H1 (cell line): ENCODE data around the gene SOSTDC1. TPM values are rescaled to one million over a fixed set of nuclear protein-coding genes. Genes with fewer than 3 reads are reported as not detected.

Experiments
- CTCF ChIA-PET: fragments of 300-600 bp; sonication (Branson Sonifier 250); formaldehyde crosslinking; loops from one replicate; lab custom pipeline; 2021; ENCODE audit not compliant: partially characterized antibody; lab: Charles Lee
- POLR2A ChIA-PET: fragments of 300-600 bp; sonication (Branson Sonifier 250); formaldehyde crosslinking; loops from one replicate; lab custom pipeline; 2021; ENCODE audit warnings: inconsistent platforms; ENCODE audit not compliant: partially characterized antibody; lab: Charles Lee
- DNase-seq, 2 experiments: peaks; one replicate each; pipeline versions ENCODE4 v3.0.0 to v3.0.0-alpha.2; 2010 to 2022; ENCODE audit warnings: low spot score in 2 of 2, low read depth in 1 of 2, mixed read lengths in 1 of 2
- FAIRE-seq: peaks from 2 replicates; lab custom pipeline; 2011; peaks lifted over from hg19 to GRCh38; lab: Jason Lieb, UNC
- H2AFZ ChIP-seq: 2 replicates; pipeline ENCODE4 v1.8.1; 2012; ENCODE audit warnings: low read length, inconsistent platforms
- H2AK5ac ChIP-seq: 2 replicates; pipeline ENCODE4 v1.6.1; 2013; ENCODE audit warnings: low read depth, low read length
- H2BK120ac ChIP-seq: replicated peaks from 2 replicates; pipeline ENCODE3; 2013; ENCODE audit warnings: low read depth, low read length, inconsistent platforms
- H2BK12ac ChIP-seq: 2 replicates; pipeline ENCODE4 v1.6.1; 2013; ENCODE audit warnings: low read depth, low read length
- H2BK15ac ChIP-seq: 2 replicates; pipeline ENCODE4 v1.6.1; 2013; ENCODE audit warnings: low read length
- H2BK20ac ChIP-seq: 2 replicates; pipeline ENCODE4 v1.6.1; 2013; ENCODE audit warnings: low read length
- H2BK5ac ChIP-seq: 2 replicates; pipeline ENCODE4 v1.6.1; 2013; ENCODE audit warnings: low read depth, low read length
- H3K14ac ChIP-seq: 2 replicates; pipeline ENCODE4 v1.6.1; 2013; ENCODE audit warnings: inconsistent platforms; ENCODE audit not compliant: insufficient read length
- H3K18ac ChIP-seq: 2 replicates; pipeline ENCODE4 v1.6.1; 2013; ENCODE audit warnings: low read length; ENCODE audit errors: extremely low read depth
- H3K23ac ChIP-seq: 2 replicates; pipeline ENCODE4 v1.6.1; 2013; ENCODE audit warnings: inconsistent platforms; ENCODE audit not compliant: insufficient read length
- H3K23me2 ChIP-seq: 2 replicates; pipeline ENCODE4 v1.6.1; 2013; ENCODE audit warnings: low read depth, low read length
- H3K27ac ChIP-seq: 2 replicates; pipeline ENCODE4 v1.6.1; 2011; ENCODE audit warnings: low read depth, low read length, inconsistent platforms
- H3K27me3 ChIP-seq, 4 experiments: replicated peaks in 1 of 4; 1 replicate in 1 of 4; 2 replicates in 3 of 4; pipeline versions ENCODE4 v1.6.1 to v1.8.1; 2011 to 2013; ENCODE audit warnings: low read length in 3 of 4, mild to moderate bottlenecking in 3 of 4, inconsistent platforms in 2 of 4, mixed read lengths in 2 of 4, moderate library complexity in 1 of 4; ENCODE audit not compliant: control insufficient read depth in 3 of 4, insufficient read depth in 3 of 4; ENCODE audit errors: extremely low read depth in 1 of 4
- H3K36me3 ChIP-seq, 4 experiments: 2 replicates each; pipeline versions ENCODE4 v1.6.1 to v1.8.1; 2011 to 2013; ENCODE audit warnings: mild to moderate bottlenecking in 4 of 4, low read length in 3 of 4, moderate library complexity in 2 of 4, control low read depth in 1 of 4, inconsistent platforms in 1 of 4; ENCODE audit not compliant: insufficient read depth in 4 of 4, control insufficient read depth in 2 of 4
- H3K4ac ChIP-seq: replicated peaks from 2 replicates; pipeline ENCODE3; 2013; ENCODE audit warnings: low read length, low read depth, mixed read lengths, inconsistent platforms; ENCODE audit not compliant: insufficient read length
- H3K4me1 ChIP-seq, 4 experiments: replicated peaks in 1 of 4; 1 replicate in 1 of 4; 2 replicates in 3 of 4; pipeline versions ENCODE4 v1.6.1 to v1.8.1; 2011 to 2013; ENCODE audit warnings: low read length in 3 of 4, inconsistent platforms in 2 of 4, mixed read lengths in 1 of 4; ENCODE audit not compliant: insufficient read depth in 4 of 4, control insufficient read depth in 3 of 4
- H3K4me2 ChIP-seq, 2 experiments: 2 replicates each; pipeline versions ENCODE4 v1.6.1 to v1.8.1; 2011 to 2013; ENCODE audit warnings: low read depth in 2 of 2, low read length in 2 of 2, control low read depth in 1 of 2, inconsistent platforms in 1 of 2, mild to moderate bottlenecking in 1 of 2; ENCODE audit not compliant: insufficient read depth in 1 of 2
- H3K4me3 ChIP-seq, 4 experiments: fragments of 200-600, 300-600 bp in 1 of 4; sonication (generic), shearing (Covaris generic), sonication (Bioruptor Twin) in 1 of 4; 2 replicates each; pipeline versions ENCODE4 v1.5.1 to v1.8.1; 2011 to 2016; ENCODE audit warnings: low read length in 4 of 4, low read depth in 3 of 4, control low read depth in 2 of 4, inconsistent platforms in 2 of 4, mild to moderate bottlenecking in 2 of 4, mixed read lengths in 1 of 4, moderate library complexity in 1 of 4; ENCODE audit not compliant: insufficient read depth in 2 of 4; ENCODE audit errors: extremely low read depth in 1 of 4
- H3K56ac ChIP-seq: replicated peaks from 2 replicates; pipeline ENCODE3; 2013; ENCODE audit warnings: low read depth, mild to moderate bottlenecking, mixed read lengths, low read length, inconsistent platforms; ENCODE audit not compliant: insufficient read length
- H3K79me1 ChIP-seq: 2 replicates; pipeline ENCODE4 v1.6.1; 2013; ENCODE audit warnings: low read depth, low read length, control low read depth
- H3K79me2 ChIP-seq, 2 experiments: 2 replicates each; pipeline versions ENCODE4 v1.6.1 to v1.8.1; 2012 to 2013; ENCODE audit warnings: low read length in 2 of 2, mild to moderate bottlenecking in 2 of 2, inconsistent platforms in 1 of 2; ENCODE audit not compliant: insufficient read depth in 2 of 2, control insufficient read depth in 1 of 2
- H3K9ac ChIP-seq, 4 experiments: replicated peaks in 1 of 4; 1 replicate in 1 of 4; 2 replicates in 3 of 4; pipeline versions ENCODE4 v1.6.1 to v1.8.1; 2011 to 2013; ENCODE audit warnings: low read depth in 3 of 4, low read length in 3 of 4, control low read depth in 2 of 4, mild to moderate bottlenecking in 2 of 4, moderate library complexity in 2 of 4, inconsistent platforms in 1 of 4; ENCODE audit errors: extremely low read depth in 1 of 4
- H3K9me3 ChIP-seq, 2 experiments: 2 replicates each; pipeline versions ENCODE4 v1.6.1 to v1.8.1; 2012 to 2013; ENCODE audit warnings: mild to moderate bottlenecking in 2 of 2, moderate library complexity in 2 of 2, control low read depth in 1 of 2, inconsistent platforms in 1 of 2, low read depth in 1 of 2, low read length in 1 of 2, mixed read lengths in 1 of 2; ENCODE audit not compliant: insufficient read depth in 2 of 2
- H4K20me1 ChIP-seq, 2 experiments: replicated peaks in 1 of 2; 2 replicates each; pipeline versions ENCODE3 to v1.8.1; 2011 to 2013; ENCODE audit warnings: inconsistent platforms in 2 of 2, low read length in 2 of 2, mild to moderate bottlenecking in 1 of 2; ENCODE audit not compliant: insufficient read depth in 2 of 2, control insufficient read depth in 1 of 2
- H4K5ac ChIP-seq: 2 replicates; pipeline ENCODE4 v1.6.1; 2013; ENCODE audit warnings: low read length, low read depth, mixed read lengths, inconsistent platforms; ENCODE audit not compliant: insufficient read length
- H4K8ac ChIP-seq: 2 replicates; pipeline ENCODE4 v1.8.0; 2013; ENCODE audit warnings: mild to moderate bottlenecking, moderate library complexity, low read length, inconsistent platforms; ENCODE audit not compliant: insufficient read depth; ENCODE audit errors: extremely low read depth
- H4K91ac ChIP-seq: replicated peaks from 2 replicates; pipeline ENCODE3; 2013; ENCODE audit warnings: low read length, mixed read lengths, inconsistent platforms; ENCODE audit not compliant: insufficient read length
- CBX5 ChIP-seq: fragments of 300-800, 300-1000 bp; sonication (generic); IDR thresholded peaks from 2 replicates; pipeline ENCODE4 v1.7.1; 2016; ENCODE audit warnings: antibody characterized with exemption, low read length, low read depth
- CREB1 ChIP-seq: IDR thresholded peaks from 2 replicates; pipeline ENCODE4 v1.6.1; 2012; ENCODE audit warnings: inconsistent platforms
- GTF2F1 ChIP-seq: IDR thresholded peaks from 2 replicates; pipeline ENCODE4 v1.6.1; 2012; ENCODE audit warnings: low read depth, low read length, improper control_type of control experiment, borderline replicate concordance
- KDM5A ChIP-seq: fragments of 200-600 bp; IDR thresholded peaks from 2 replicates; pipeline ENCODE4 v1.7.1; 2012; ENCODE audit warnings: mild to moderate bottlenecking, low read length, inconsistent platforms, mixed read lengths
- WGBS, 2 experiments: shearing (Covaris generic) in 1 of 2; methylation state at CpG; one replicate each; pipeline versions ENCODE4 v1.1.6 to v1.1.7; 2013 to 2015; ENCODE audit warnings: low lambda C conversion rate in 2 of 2, mixed read lengths in 2 of 2, inconsistent platforms in 1 of 2, low coverage in 1 of 2, missing lambda C conversion rate in 1 of 2; ENCODE audit not compliant: insufficient replicate concordance in 2 of 2, insufficient coverage in 1 of 2, insufficient read length in 1 of 2; ENCODE audit errors: extremely low coverage in 1 of 2, missing lambda C conversion rate in 1 of 2; 5-methylcytosine and 5-hydroxymethylcytosine counted together
- polyA plus RNA-seq, 7 experiments: library from polyadenylated mRNA; depleted of rRNA in 3 of 7; stranded (reverse) in 5 of 7; unstranded in 2 of 7; fragments of >200 nt in 5 of 7; fragments of 200-250 nt in 2 of 7; gene quantifications; 1 replicate in 5 of 7; 2 replicates in 1 of 7; 4 replicates in 1 of 7; pipeline versions ENCODE4 v1.2.1 to v1.2.3, GENCODE V29; 2011 to 2013; ENCODE audit warnings: missing spikeins in 2 of 7, mixed read lengths in 2 of 7
- total RNA-seq: library from RNA; stranded (reverse); fragmentation: NEBNext Ultra II Directional; extraction: Animal tissue kit (Norgen Biotek cat#: 25700); gene quantifications from 2 replicates; pipeline ENCODE4 v1.2.1, GENCODE V29; 2021
- TF ChIP-seq, protein P1 (sequence below): IDR thresholded peaks from 2 replicates; pipeline ENCODE4 v1.6.1; 2011; ENCODE audit warnings: low read length, improper control_type of control experiment
- TF ChIP-seq, protein P2 (sequence below): IDR thresholded peaks from 2 replicates; pipeline ENCODE4 v1.6.1; 2012; ENCODE audit warnings: inconsistent platforms

The SOSTDC1 gene
- total and polyA plus RNA-seq, 2 of the 8 experiments (the other 6 are each of a cell fraction or from before 2014, with no cell fraction given): 0.35 to 0.79 TPM

DNA sequence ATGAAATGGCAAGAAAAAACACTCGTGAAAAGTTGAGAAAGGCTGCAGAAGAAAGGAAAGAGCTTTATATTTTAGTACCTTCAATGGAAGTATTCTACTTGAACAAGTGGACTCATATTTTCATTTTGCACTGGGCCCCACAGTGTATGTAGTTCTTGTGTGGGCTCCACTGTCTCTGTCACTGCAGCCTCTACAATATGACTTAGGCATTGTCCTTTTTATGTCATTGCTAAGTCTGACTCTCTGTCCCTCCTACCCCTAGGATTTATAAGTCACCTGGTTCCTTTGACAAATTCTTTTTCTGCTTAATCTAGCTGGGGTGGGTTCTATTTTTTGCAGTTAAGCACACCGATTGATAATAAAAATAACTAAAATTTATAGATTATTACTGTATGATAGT, 27.7 kb upstream of the SOSTDC1 start:
- Histone ChIP-seq H2BK12ac (no peak overlapping the region), H3K27ac (no peak overlapping the region), H3K27me3 (no peaks in the 10 kb centered on the region), H3K4me3 (no peak overlapping the region), H3K79me2 (no peaks in the 10 kb centered on the region), H4K8ac (no peak overlapping the region), H4K20me1 (no peaks in the 10 kb centered on the region), H3K4me2 (no peak overlapping the region), H2BK5ac (no peak overlapping the region), H2BK120ac (no peak overlapping the region), H2BK15ac (no peak overlapping the region), H2AK5ac (no peak overlapping the region), H3K23ac (no peak overlapping the region), H4K91ac (no peak overlapping the region), H3K36me3 (no peaks in the 10 kb centered on the region), H2BK20ac (no peak overlapping the region), H3K14ac (no peak overlapping the region), H2AFZ (no peak overlapping the region), H3K18ac (no peak overlapping the region), H3K4me1 (no peaks in the 10 kb centered on the region), H3K4ac (no peak overlapping the region), H3K9me3 (no peaks in the 10 kb centered on the region), H3K9ac (no peak overlapping the region), H3K23me2 (no peaks in the 10 kb centered on the region), H3K56ac (no peak overlapping the region), H3K79me1 (no peaks in the 10 kb centered on the region), H4K5ac (no peak overlapping the region)
- WGBS, 2 experiments: 96% methylated on average over 2 of the region's 2 CpGs; no CpG with 5 or more reads in 1 of the 2 experiments
- ChIA-PET POLR2A (no interaction called here), CTCF (interaction anchor here (0.6 kb wide), 1 partner anchor 1658 kb away, joined by 3 read pairs; no protein-coding TSS in a partner anchor)
- no peak for DNase-seq
- no peak for FAIRE-seq
- TF ChIP-seq CBX5: no peak
- TF ChIP-seq, protein P1, sequence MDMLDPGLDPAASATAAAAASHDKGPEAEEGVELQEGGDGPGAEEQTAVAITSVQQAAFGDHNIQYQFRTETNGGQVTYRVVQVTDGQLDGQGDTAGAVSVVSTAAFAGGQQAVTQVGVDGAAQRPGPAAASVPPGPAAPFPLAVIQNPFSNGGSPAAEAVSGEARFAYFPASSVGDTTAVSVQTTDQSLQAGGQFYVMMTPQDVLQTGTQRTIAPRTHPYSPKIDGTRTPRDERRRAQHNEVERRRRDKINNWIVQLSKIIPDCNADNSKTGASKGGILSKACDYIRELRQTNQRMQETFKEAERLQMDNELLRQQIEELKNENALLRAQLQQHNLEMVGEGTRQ: no peak
- TF ChIP-seq, protein P2, sequence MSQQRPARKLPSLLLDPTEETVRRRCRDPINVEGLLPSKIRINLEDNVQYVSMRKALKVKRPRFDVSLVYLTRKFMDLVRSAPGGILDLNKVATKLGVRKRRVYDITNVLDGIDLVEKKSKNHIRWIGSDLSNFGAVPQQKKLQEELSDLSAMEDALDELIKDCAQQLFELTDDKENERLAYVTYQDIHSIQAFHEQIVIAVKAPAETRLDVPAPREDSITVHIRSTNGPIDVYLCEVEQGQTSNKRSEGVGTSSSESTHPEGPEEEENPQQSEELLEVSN: no peak
- no peak for TF ChIP-seq CREB1
- no peak for TF ChIP-seq GTF2F1
- no peak for TF ChIP-seq KDM5A
